IPS-20b (cell line): ENCODE data around the gene RHNO1.

Source experiments
- H3K27ac ChIP-seq: one replicate; pipeline ENCODE4 v1.5.1; 2013; ENCODE audit warnings: low read length
- H3K27me3 ChIP-seq: 2 replicates; pipeline ENCODE4 v1.6.1; 2013; ENCODE audit warnings: mild to moderate bottlenecking, low read length, inconsistent platforms; ENCODE audit not compliant: insufficient read depth
- H3K36me3 ChIP-seq: 2 replicates; pipeline ENCODE4 v1.6.1; 2013; ENCODE audit warnings: low read depth, mild to moderate bottlenecking, inconsistent platforms, low read length, moderate library complexity; ENCODE audit not compliant: insufficient read depth
- H3K4me1 ChIP-seq: 2 replicates; pipeline ENCODE4 v1.6.1; 2013; ENCODE audit warnings: mild to moderate bottlenecking, control low read depth, inconsistent platforms, low read length, moderate library complexity; ENCODE audit not compliant: insufficient read depth
- H3K4me3 ChIP-seq: 2 replicates; pipeline ENCODE4 v1.5.1; 2013; ENCODE audit warnings: mild to moderate bottlenecking, low read length, inconsistent platforms
- H3K9ac ChIP-seq: 2 replicates; pipeline ENCODE4 v1.6.1; 2013; ENCODE audit warnings: low read depth, mild to moderate bottlenecking, inconsistent platforms, low read length, moderate library complexity
- H3K9me3 ChIP-seq: 2 replicates; pipeline ENCODE4 v1.6.1; 2013; ENCODE audit warnings: mild to moderate bottlenecking, low read depth, low read length, inconsistent platforms; ENCODE audit not compliant: insufficient read depth

RHNO1 gene

DNA sequence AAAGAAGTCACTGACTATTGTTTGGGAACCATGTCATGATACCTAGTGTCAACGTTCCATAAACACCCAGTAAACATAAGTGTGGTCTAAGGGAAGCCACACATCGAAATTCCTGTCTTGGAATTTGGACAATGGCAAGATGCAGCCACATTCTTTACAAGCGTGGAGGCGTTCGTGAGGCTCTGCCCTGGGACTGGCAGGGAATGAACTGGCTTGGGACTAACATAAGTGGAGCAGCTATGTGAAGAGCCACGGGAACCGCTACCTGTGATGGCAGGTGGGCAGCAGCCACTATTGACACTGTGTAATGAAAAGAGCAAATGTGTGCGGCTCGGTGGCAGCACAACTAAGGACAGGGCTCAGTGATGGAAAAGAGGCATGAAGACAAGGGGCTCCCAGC, 32.2 kb upstream of the RHNO1 start:
- Histone ChIP-seq H3K4me3 (no peak overlapping the region), H3K27me3 (peaks cover 13% of the 10 kb centered on the region; the same call in 1 of the 2 replicates), H3K9ac (no peak overlapping the region), H3K4me1 (peaks cover 6% of the 10 kb centered on the region; the same call in 1 of the 2 replicates), H3K36me3 (no peaks in the 10 kb centered on the region), H3K9me3 (no peaks in the 10 kb centered on the region), H3K27ac (no peak overlapping the region)

DNA sequence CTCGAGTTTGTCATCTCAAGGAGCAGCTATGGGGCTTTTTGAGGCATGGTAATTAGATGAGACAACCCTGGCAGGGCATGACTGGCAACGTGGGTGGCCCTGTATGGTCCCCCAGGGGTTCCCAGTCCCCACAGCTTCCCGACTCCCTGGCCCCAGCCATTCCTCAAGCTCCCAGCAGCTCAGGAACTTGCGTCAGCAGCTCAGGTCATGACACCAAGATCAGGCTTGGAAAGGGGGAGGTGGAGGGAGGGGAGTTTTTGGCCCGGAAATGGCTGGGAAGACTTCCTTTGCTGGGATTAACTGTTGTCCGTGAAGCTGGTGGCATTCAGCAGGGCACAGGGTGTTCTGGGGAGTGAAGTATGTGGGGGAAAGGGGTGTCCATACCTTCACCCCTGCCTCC, 31.7 kb upstream of the RHNO1 start:
- H3K27me3 ChIP-seq, result peaks cover 13% of the 10 kb centered on the region; the same call in 1 of the 2 replicates
- H3K4me1 ChIP-seq, result peaks cover 6% of the 10 kb centered on the region; the same call in 1 of the 2 replicates
- no peak overlapping the region for H3K27ac ChIP-seq
- no peaks in the 10 kb centered on the region for H3K9me3 ChIP-seq
- H3K9ac ChIP-seq, result no peak overlapping the region
- H3K4me3 ChIP-seq, result no peak overlapping the region
- no peaks in the 10 kb centered on the region for H3K36me3 ChIP-seq

DNA sequence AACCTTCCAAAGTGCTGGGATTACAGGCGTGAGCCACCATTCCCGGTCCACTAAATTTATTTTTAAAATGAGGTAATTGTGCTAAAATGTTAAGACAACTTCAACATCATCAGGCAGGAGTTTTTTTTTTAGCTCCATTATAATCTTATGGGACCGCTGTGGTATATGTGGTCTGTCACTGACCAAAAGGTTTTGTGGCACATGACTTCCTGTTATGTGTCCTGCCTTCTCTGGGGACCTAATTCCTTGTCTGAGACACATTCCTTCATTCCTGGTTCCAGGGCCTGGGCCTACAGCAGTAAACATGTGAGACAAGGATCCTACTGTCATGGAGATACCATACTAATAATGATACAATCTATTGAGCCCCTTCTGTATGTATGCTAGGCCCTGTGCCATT, 25.1 kb upstream of the RHNO1 start:
- Histone ChIP-seq H3K36me3 (no peaks in the 10 kb centered on the region), H3K9me3 (no peaks in the 10 kb centered on the region), H3K27ac (no peak overlapping the region), H3K9ac (no peak overlapping the region), H3K27me3 (peaks cover 6% of the 10 kb centered on the region; the same call in 1 of the 2 replicates), H3K4me3 (no peak overlapping the region), H3K4me1 (no peaks in the 10 kb centered on the region)

DNA sequence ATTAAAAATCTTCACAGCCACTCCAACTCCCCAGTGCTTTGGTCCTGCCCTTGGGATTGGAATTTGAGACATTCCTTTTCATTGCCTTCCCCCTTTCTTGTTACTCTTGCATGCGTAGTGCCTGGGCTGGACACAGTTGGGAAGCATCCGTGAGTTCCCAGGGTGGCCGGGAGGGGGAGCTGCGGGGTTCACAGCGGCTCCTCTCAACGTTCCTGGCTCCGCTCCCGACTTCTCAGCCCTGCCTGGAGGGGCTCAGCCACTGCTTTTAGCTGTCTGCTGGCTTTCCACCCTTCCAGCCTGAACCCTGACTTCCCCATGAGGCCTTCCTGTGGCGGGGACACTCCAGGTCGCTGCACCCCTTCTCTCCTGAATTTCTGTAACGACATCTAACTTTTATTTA, 23.4 kb upstream of the RHNO1 start:
- Histone ChIP-seq H3K4me3 (no peak overlapping the region), H3K9ac (no peak overlapping the region), H3K9me3 (no peaks in the 10 kb centered on the region), H3K36me3 (peaks cover 12% of the 10 kb centered on the region), H3K27me3 (0 out of 2 replicates have a peak, but pooled peaks cover 6% of the 10 kb centered on the region), H3K27ac (no peak overlapping the region), H3K4me1 (no peaks in the 10 kb centered on the region)

DNA sequence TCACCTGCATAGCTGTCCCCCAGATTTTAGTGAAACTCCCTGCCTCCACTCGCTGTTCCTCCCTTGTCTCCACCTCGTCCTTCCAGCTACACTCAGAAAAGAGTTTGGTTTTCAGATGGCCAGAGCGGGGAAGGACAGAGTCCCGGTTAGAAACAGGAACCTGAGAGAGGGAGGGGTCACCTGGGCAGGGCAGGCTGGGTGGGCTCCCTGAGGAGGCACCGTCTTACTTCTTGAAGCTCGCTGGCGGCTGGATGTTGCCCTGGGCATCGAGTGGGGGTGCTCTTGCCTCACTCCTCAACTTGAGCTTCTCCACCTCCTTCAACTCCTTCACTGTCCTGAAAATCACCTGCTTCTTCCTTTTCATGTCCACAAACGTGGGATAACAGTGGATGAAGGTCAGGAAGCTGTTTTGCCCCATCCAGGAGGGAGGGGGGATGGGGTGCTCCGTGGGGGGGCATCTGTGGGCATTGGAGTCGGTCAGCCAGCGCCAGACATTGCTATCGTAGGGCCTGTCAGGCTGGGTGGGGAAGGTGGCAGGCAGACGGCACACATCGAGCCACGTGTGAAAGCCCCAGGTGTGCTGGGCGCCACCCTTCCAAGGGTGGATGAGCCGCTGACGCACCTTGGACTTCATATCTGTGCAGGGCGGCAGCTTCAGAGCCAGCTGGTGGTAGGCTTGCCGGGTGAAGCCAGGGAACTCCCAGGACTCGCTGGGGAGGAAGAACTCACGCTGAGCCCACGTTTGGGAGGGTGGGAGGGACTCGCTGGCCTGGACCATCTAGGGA, 22.2 kb upstream of the RHNO1 start:
- H3K4me3 ChIP-seq, result no peak overlapping the region
- H3K4me1 ChIP-seq, result no peaks in the 10 kb centered on the region
- H3K9ac ChIP-seq, result no peak overlapping the region
- no peak overlapping the region for H3K27ac ChIP-seq
- 0 out of 2 replicates have a peak, but pooled peaks cover 6% of the 10 kb centered on the region for H3K27me3 ChIP-seq
- no peaks in the 10 kb centered on the region for H3K9me3 ChIP-seq
- peaks cover 24% of the 10 kb centered on the region for H3K36me3 ChIP-seq

DNA sequence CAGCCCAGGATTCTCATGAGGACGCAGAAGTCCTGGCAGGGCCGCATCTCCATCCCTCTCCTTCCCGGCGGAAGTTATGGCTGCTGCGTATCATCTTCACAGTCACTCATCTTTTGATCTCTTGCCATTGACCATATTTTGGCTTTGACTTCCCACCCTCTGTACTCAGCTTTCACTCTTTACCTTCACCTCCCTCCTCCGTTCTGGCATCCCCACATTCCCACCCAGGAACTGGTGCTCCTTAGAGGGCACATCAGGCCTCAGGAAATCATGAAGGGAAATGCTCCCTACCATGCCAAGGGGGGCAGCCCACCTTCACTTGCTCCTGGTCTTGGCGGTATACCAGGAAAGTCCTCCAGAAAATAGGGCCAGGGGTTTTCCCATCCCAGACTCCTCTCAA, 21.5 kb upstream of the RHNO1 start:
- H3K9me3 ChIP-seq, result no peaks in the 10 kb centered on the region
- H3K36me3 ChIP-seq, result peaks cover 31% of the 10 kb centered on the region
- no peaks in the 10 kb centered on the region for H3K4me1 ChIP-seq
- no peak overlapping the region for H3K9ac ChIP-seq
- no peak overlapping the region for H3K27ac ChIP-seq
- 0 out of 2 replicates have a peak, but pooled peaks cover 6% of the 10 kb centered on the region for H3K27me3 ChIP-seq
- H3K4me3 ChIP-seq, result no peak overlapping the region

DNA sequence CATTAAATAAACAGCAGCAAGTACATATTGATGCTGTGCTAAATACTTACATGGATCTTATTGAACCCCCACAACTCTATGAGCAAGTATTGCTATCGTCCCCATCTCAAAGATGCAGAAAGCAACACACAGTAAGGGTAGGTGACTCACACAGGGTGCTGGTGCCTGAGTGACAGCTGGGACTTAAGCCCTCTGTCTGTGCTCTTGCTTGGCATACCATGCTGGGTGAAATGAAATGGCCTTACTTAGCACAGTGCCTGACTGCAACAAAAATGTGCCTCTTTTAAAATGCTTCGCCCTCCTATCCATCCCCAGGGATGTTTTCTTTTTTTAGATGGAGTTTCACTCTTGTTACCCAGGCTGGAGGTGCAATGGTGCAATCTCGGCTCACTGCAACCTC, 21.0 kb upstream of the RHNO1 start:
- Histone ChIP-seq H3K27ac (no peak overlapping the region), H3K27me3 (0 out of 2 replicates have a peak, but pooled peaks cover 6% of the 10 kb centered on the region), H3K36me3 (peaks cover 32% of the 10 kb centered on the region), H3K9me3 (no peaks in the 10 kb centered on the region), H3K4me3 (no peak overlapping the region), H3K9ac (no peak overlapping the region), H3K4me1 (no peaks in the 10 kb centered on the region)

DNA sequence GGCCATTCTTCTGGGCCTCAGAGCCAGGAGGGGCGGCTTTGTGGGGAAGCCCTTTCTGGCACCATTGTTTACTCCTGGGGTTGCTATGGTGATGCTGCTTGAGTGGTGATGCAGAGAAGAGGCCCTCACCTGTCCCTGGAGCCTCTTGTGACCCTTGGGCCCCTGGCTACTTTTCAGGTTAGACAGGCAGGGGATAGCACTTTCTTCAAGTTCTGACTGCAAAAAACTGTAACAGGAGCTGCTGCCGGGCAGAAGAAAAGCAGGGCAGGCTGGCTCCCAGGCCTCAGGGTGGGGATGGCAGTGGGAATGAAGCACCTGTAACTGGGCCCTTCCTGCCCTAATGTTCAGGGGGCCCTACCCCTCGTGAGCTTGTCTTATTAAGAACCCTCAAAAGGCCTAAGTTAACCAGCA, 20.0 kb upstream of the RHNO1 start, which contains the start of gene TEX52:
TSS of gene TEX52 (minus strand) at position 19 of the 411 bp plus-strand sequence. CDS start at position 6, 13 bp downstream.
- Histone ChIP-seq H3K27me3 (0 out of 2 replicates have a peak, but pooled peaks cover 6% of the 10 kb centered on the region), H3K4me1 (no peaks in the 10 kb centered on the region), H3K27ac (no peak within 1 kb of the TSS), H3K4me3 (no peak within 1 kb of the TSS), H3K36me3 (peaks cover 41% of the 10 kb centered on the region), H3K9ac (no peak within 1 kb of the TSS), H3K9me3 (no peaks in the 10 kb centered on the region)

DNA sequence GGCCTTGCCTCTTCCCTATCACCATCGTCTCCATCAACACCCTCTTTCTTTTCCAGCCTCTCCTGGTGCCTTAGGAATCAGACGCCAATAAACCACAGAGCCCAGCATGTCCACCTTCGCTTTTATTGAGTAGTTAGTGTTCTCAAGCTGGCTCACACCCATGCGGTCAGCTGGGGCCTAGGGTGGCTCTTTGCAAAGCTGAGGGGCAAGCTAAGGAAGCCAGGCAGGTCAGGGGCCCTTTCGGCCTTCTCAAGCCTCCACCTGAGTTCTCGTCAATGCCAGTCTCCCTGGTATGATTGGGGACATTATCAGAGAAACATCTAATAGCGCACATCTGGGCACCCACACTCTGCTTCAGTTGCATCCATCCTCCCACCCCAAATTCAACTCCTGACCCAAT, 19.4 kb upstream of the RHNO1 start:
- no peak overlapping the region for H3K4me3 ChIP-seq
- H3K9me3 ChIP-seq, result no peaks in the 10 kb centered on the region
- no peaks in the 10 kb centered on the region for H3K4me1 ChIP-seq
- no peak overlapping the region for H3K27ac ChIP-seq
- no peak overlapping the region for H3K9ac ChIP-seq
- 0 out of 2 replicates have a peak, but pooled peaks cover 6% of the 10 kb centered on the region for H3K27me3 ChIP-seq
- peaks cover 47% of the 10 kb centered on the region for H3K36me3 ChIP-seq

DNA sequence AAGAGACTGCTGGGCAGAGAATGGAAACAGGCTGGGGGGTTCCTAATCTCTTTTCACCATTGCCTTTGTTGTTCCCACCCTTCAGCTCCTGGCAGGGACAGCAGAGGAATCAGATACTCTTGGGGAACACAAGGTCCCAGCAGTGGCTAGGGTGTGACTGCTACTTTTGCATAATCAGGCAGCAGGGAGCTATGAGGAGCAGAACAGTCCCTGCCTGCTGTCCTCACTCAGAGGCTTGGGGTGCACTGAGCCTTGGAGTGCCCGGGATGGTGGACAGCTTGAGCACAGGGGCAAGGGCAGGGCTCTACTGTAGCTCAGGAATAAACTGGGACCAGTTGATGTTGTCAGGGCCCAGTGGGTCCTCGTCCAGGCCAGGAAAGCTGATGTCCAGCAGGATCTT, 18.7 kb upstream of the RHNO1 start:
- Histone ChIP-seq H3K9ac (no peak overlapping the region), H3K4me1 (no peaks in the 10 kb centered on the region), H3K9me3 (no peaks in the 10 kb centered on the region), H3K27me3 (0 out of 2 replicates have a peak, but pooled peaks cover 6% of the 10 kb centered on the region), H3K27ac (no peak overlapping the region), H3K36me3 (peaks cover 54% of the 10 kb centered on the region), H3K4me3 (no peak overlapping the region)

DNA sequence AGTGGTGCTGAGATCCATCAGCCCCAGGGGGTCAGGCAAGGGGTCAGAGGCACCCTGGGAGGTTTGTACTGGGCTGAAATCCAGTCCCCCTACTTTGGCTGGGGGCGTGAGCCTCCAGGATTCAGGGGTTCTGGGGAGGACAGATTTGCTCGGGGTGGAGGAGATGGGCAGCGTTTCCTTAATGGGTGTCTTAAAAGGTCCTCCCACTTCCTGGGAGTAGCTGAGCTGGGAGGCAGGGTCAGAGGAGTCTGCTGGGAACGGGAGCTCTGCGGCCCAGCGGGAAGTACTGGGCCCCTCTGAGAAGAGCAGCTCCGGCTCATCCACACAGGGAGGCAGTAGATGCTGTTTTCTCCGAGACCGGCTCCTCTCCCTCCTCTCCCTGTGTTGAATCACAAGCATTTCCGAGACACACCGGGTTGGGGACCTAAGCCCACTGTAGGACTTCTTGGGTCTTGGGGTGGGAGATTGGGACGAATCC, 18.0 kb upstream of the RHNO1 start:
- Histone ChIP-seq H3K27me3 (0 out of 2 replicates have a peak, but pooled peaks cover 6% of the 10 kb centered on the region), H3K36me3 (peaks cover 61% of the 10 kb centered on the region), H3K27ac (no peak overlapping the region), H3K4me3 (no peak overlapping the region), H3K9ac (no peak overlapping the region), H3K9me3 (no peaks in the 10 kb centered on the region), H3K4me1 (no peaks in the 10 kb centered on the region)

DNA sequence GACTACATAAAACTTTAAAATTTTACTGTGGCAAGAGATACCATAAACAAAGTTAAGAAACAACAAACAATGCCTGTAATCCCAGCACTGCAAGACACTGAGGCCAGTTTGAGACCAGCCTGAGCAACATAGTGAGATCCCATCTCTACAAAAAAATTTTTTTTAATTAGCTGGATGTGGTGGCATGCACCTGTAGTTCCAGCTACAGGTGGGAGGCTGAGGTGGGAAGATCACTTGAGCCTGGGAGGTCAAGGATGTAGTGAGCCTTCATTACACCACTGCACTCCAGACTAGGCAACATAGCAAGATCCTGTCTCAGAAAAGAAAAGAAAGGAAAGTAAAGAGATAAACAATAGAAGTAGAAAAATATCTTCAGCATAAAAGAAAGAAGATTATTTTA, 16.9 kb upstream of the RHNO1 start:
- no peaks in the 10 kb centered on the region for H3K27me3 ChIP-seq
- peaks cover 73% of the 10 kb centered on the region for H3K36me3 ChIP-seq
- no peaks in the 10 kb centered on the region for H3K9me3 ChIP-seq
- no peaks in the 10 kb centered on the region for H3K4me1 ChIP-seq
- H3K4me3 ChIP-seq, result no peak overlapping the region
- no peak overlapping the region for H3K27ac ChIP-seq
- H3K9ac ChIP-seq, result no peak overlapping the region
